K562 (cell line): ENCODE results near the gene MALSU1. TPM values are rescaled to one million over a fixed set of nuclear protein-coding genes. Genes with fewer than 3 reads are reported as not detected.

Experiments
- JUND ChIP-seq, 2 experiments: IDR thresholded peaks; 2 replicates in 1 of 2; 3 replicates in 1 of 2; pipeline ENCODE4 v1.6.1; 2011; ENCODE audit warnings: borderline replicate concordance in 2 of 2, low read depth in 2 of 2, low read length in 2 of 2, improper control_type of control experiment in 1 of 2, missing biosample characterization in 1 of 2, missing genetic modification characterization in 1 of 2, missing genetic modification reagents in 1 of 2
- MAFG ChIP-seq: fragments of 450-650 bp; conservative IDR thresholded peaks from 2 replicates; pipeline ENCODE4 v1.6.1; 2016; ENCODE audit warnings: missing genetic modification characterization, missing compliant biosample characterization
- MAZ ChIP-seq, 2 experiments: fragments of 450-650 bp in 1 of 2; sonication (generic) in 1 of 2; formaldehyde crosslinking; IDR thresholded peaks in 1 of 2; conservative IDR thresholded peaks in 1 of 2; 2 replicates each; pipeline versions ENCODE4 v1.4.0 to v1.5.0; 2020; ENCODE audit warnings: mild to moderate bottlenecking in 1 of 2, missing genetic modification reagents in 1 of 2
- POLR2AphosphoS5 ChIP-seq: IDR thresholded peaks from 2 replicates; pipeline ENCODE4 v1.6.1; 2011; ENCODE audit warnings: mild to moderate bottlenecking, low read depth, low read length, moderate library complexity; ENCODE audit not compliant: control insufficient read depth, insufficient read depth
- POLR2G ChIP-seq: fragments of 200-400 bp; formaldehyde crosslinking; IDR thresholded peaks from 2 replicates; pipeline ENCODE4 v1.6.1; 2017; ENCODE audit warnings: low read depth, mild to moderate bottlenecking, antibody characterized with exemption, low read length, moderate library complexity
- SMAD2 ChIP-seq: fragments of 150-350 bp; IDR thresholded peaks from 2 replicates; pipeline ENCODE4 v1.6.1; 2014; ENCODE audit warnings: low read depth, mild to moderate bottlenecking, low read length
- TBL1XR1 ChIP-seq, 2 experiments: IDR thresholded peaks; 2 replicates each; pipeline ENCODE4 v1.6.1; 2012; ENCODE audit warnings: improper control_type of control experiment in 2 of 2, low read length in 2 of 2, mild to moderate bottlenecking in 1 of 2
- TEAD4 ChIP-seq, 2 experiments: sonication (generic) in 1 of 2; formaldehyde crosslinking in 1 of 2; IDR thresholded peaks; 2 replicates each; pipeline versions ENCODE4 v1.6.1 to v1.8.0; 2012 to 2022; ENCODE audit warnings: borderline replicate concordance in 1 of 2, inconsistent platforms in 1 of 2, low read length in 1 of 2, mild to moderate bottlenecking in 1 of 2, missing genetic modification reagents in 1 of 2
- TOE1 ChIP-seq, 2 experiments: fragments of 450-650 bp in 1 of 2; sonication (generic) in 1 of 2; formaldehyde crosslinking in 1 of 2; IDR thresholded peaks; 2 replicates each; pipeline versions ENCODE4 v1.7.1 to v1.8.0; 2016 to 2022; ENCODE audit warnings: borderline replicate concordance in 2 of 2, mild to moderate bottlenecking in 2 of 2, antibody characterized with exemption in 1 of 2, inconsistent platforms in 1 of 2, low read depth in 1 of 2, missing genetic modification reagents in 1 of 2, moderate library complexity in 1 of 2
- ZNF239 ChIP-seq: fragments of 250-450 bp; sonication (Bioruptor Pico); IDR thresholded peaks from 2 replicates; pipeline ENCODE4 v1.4.0; 2020; ENCODE audit warnings: mild to moderate bottlenecking
- ZNF274 ChIP-seq: IDR thresholded peaks from 2 replicates; pipeline ENCODE4 v1.6.1; 2011; ENCODE audit warnings: low read depth, mild to moderate bottlenecking, low read length, moderate library complexity, borderline replicate concordance
- ZNF324 ChIP-seq: fragments of 250-450 bp; sonication (Bioruptor Pico); IDR thresholded peaks from 2 replicates; pipeline ENCODE4 v1.4.0; 2020; ENCODE audit warnings: mild to moderate bottlenecking
- polyA plus RNA-seq, 8 experiments: library from polyadenylated mRNA; depleted of rRNA in 4 of 8; stranded (reverse) in 5 of 8; unstranded in 3 of 8; fragments of >200 nt; fragmentation: Nextera tagmentation in 2 of 8; fragmentation: Illumina TruSeq in 1 of 8; extraction: Ambion mirVana in 2 of 8; extraction: Trizol in 1 of 8; gene quantifications; 2 replicates each; pipeline versions ENCODE4 v1.2.1 to v1.2.3, GENCODE V29; 2011 to 2014; ENCODE audit warnings: inconsistent platforms in 1 of 8, missing spikeins in 1 of 8
- total RNA-seq, 7 experiments: library from RNA; depleted of rRNA in 6 of 7; stranded (reverse); fragments of >200 nt in 6 of 7; fragmentation: Illumina TruSeq in 2 of 7; extraction: Trizol in 2 of 7; gene quantifications; 2 replicates each; pipeline versions ENCODE4 v1.2.1 to v1.2.3, GENCODE V29; 2011 to 2021; ENCODE audit warnings: low replicate concordance in 1 of 7
- TF ChIP-seq, protein P1 (sequence below): fragments of 250-450 bp; sonication (Bioruptor Pico); IDR thresholded peaks from 2 replicates; pipeline ENCODE4 v1.5.0; 2022; ENCODE audit warnings: mild to moderate bottlenecking
- TF ChIP-seq, protein P2 (sequence below): sonication (generic); formaldehyde crosslinking; IDR thresholded peaks from 2 replicates; pipeline ENCODE4 v1.8.0; 2022; ENCODE audit warnings: mild to moderate bottlenecking, missing genetic modification reagents
- TF ChIP-seq, protein P3 (sequence below), 2 experiments: IDR thresholded peaks; 2 replicates each; pipeline ENCODE4 v1.6.1; 2011; ENCODE audit warnings: borderline replicate concordance in 1 of 2, control low read depth in 1 of 2, low read depth in 1 of 2, low read length in 1 of 2, mild to moderate bottlenecking in 1 of 2, mixed read lengths in 1 of 2, moderate library complexity in 1 of 2; ENCODE audit not compliant: insufficient read depth in 1 of 2, insufficient read length in 1 of 2, poor library complexity in 1 of 2, severe bottlenecking in 1 of 2; ENCODE audit errors: extremely low read depth in 1 of 2
- TF ChIP-seq, protein P4 (sequence below): fragments of 250-450 bp; sonication (Bioruptor Pico); IDR thresholded peaks from 2 replicates; pipeline ENCODE4 v1.4.0; 2020; ENCODE audit warnings: borderline replicate concordance

MALSU1 gene
- total and polyA plus RNA-seq, 9 of the 15 experiments (the other 6 are each of a cell fraction or from before 2014, with no cell fraction given): 12.3 to 308 (median 81.2) TPM

DNA sequence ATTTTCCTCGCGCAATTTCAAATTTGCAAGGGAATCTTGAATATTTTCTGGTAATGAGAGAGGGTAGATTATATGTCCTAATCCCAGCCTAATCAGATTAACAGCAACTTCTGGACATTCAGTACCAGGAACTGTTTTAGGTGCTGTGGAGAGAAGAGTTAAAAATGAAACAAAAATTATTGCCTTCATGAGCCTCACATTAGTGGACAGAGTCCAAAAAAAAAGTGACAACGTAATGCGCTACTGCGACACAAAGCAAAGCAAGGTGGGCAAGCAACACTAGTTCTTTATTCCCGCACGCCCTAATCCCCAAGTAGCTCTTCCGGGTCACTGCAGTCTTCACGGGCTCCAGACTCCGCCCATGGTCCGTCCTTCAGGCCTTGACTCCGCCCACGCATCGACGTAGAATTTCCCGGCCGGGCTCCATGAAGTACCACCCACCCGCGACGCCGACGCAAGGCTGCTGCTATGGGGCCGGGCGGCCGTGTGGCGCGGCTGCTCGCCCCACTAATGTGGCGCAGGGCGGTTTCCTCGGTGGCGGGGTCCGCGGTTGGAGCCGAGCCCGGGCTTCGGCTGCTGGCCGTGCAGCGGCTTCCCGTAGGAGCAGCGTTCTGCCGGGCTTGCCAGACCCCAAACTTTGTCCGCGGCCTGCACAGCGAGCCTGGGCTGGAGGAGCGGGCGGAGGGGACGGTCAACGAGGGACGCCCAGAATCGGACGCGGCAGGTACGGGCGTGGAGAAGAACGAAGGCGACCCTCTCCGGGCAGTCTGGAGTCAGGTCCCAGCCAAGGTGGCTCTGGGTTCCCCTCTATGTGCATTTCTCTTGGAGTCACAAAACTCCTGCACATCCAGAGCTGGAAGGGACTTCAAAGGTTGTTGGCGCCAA lies at the start of gene MALSU1 (continued):
- TF ChIP-seq JUND (IDR thresholded peaks at IDR 0.05; ENCODE audit: borderline replicate concordance, low read depth, low read length) (peak; percentile 63; the same call in 1 of the 2 replicates), JUND (tag; IDR thresholded peaks at IDR 0.05; ENCODE audit: borderline replicate concordance, low read depth, low read length) (no peak; the same call in 2 of the 3 replicates), ZNF239 (peak; percentile 50), TOE1 (IDR thresholded peaks at IDR 0.05; ENCODE audit: borderline replicate concordance) (no peak), TOE1 (CRISPR knock-in tag; IDR thresholded peaks at IDR 0.05; ENCODE audit: borderline replicate concordance, low read depth) (no peak), TBL1XR1 (IDR thresholded peaks at IDR 0.05; ENCODE audit: low read length in 2 of 2) (peak in 1 of 2 experiments; percentile 28; a peak in 1 of 4 replicates), POLR2G (peak; percentile 99), SMAD2 (no peak), TEAD4 (IDR thresholded peaks at IDR 0.05; ENCODE audit: low read length) (0 out of 2 replicates have a peak, but pooled peaks have one; percentile 13), TEAD4 (CRISPR knock-in tag; IDR thresholded peaks at IDR 0.05; ENCODE audit: borderline replicate concordance) (no peak), POLR2AphosphoS5 (peak; percentile 79), ZNF324 (CRISPR knock-in tag) (no peak), MAFG (no peak), MAZ (CRISPR knock-in tag; conservative IDR thresholded peaks at IDR 0.05 in 1 of 2, IDR thresholded peaks at IDR 0.05 in 1 of 2) (peak; percentile 65 to 83; a peak in 3 of 4 replicates), ZNF274 (no peak)
- TF ChIP-seq, protein P1, sequence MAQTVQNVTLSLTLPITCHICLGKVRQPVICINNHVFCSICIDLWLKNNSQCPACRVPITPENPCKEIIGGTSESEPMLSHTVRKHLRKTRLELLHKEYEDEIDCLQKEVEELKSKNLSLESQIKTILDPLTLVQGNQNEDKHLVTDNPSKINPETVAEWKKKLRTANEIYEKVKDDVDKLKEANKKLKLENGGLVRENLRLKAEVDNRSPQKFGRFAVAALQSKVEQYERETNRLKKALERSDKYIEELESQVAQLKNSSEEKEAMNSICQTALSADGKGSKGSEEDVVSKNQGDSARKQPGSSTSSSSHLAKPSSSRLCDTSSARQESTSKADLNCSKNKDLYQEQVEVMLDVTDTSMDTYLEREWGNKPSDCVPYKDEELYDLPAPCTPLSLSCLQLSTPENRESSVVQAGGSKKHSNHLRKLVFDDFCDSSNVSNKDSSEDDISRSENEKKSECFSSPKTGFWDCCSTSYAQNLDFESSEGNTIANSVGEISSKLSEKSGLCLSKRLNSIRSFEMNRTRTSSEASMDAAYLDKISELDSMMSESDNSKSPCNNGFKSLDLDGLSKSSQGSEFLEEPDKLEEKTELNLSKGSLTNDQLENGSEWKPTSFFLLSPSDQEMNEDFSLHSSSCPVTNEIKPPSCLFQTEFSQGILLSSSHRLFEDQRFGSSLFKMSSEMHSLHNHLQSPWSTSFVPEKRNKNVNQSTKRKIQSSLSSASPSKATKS (CRISPR knock-in tag): no peak
- TF ChIP-seq, protein P2, sequence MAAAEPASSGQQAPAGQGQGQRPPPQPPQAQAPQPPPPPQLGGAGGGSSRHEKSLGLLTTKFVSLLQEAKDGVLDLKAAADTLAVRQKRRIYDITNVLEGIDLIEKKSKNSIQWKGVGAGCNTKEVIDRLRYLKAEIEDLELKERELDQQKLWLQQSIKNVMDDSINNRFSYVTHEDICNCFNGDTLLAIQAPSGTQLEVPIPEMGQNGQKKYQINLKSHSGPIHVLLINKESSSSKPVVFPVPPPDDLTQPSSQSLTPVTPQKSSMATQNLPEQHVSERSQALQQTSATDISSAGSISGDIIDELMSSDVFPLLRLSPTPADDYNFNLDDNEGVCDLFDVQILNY (CRISPR knock-in tag): no peak
- TF ChIP-seq, protein P3, sequence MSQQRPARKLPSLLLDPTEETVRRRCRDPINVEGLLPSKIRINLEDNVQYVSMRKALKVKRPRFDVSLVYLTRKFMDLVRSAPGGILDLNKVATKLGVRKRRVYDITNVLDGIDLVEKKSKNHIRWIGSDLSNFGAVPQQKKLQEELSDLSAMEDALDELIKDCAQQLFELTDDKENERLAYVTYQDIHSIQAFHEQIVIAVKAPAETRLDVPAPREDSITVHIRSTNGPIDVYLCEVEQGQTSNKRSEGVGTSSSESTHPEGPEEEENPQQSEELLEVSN (IDR thresholded peaks at IDR 0.05; ENCODE audit: borderline replicate concordance in 1 of 2, extremely low read depth in 1 of 2, insufficient read depth in 1 of 2, insufficient read length in 1 of 2, low read depth in 1 of 2, low read length in 1 of 2, poor library complexity in 1 of 2, severe bottlenecking in 1 of 2): peak; percentile 27 to 32
- TF ChIP-seq, protein P4, sequence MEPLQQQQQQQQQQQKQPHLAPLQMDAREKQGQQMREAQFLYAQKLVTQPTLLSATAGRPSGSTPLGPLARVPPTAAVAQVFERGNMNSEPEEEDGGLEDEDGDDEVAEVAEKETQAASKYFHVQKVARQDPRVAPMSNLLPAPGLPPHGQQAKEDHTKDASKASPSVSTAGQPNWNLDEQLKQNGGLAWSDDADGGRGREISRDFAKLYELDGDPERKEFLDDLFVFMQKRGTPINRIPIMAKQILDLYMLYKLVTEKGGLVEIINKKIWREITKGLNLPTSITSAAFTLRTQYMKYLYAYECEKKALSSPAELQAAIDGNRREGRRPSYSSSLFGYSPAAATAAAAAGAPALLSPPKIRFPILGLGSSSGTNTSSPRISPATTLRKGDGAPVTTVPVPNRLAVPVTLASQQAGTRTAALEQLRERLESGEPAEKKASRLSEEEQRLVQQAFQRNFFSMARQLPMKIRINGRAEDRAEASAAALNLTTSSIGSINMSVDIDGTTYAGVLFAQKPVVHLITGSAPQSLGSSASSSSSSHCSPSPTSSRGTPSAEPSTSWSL (CRISPR knock-in tag): no peak
